Bronchial epithelial cell (primary cell): Measurements from ENCODE around the gene LEF1. TPM values are rescaled to one million over a fixed set of nuclear protein-coding genes. Genes with fewer than 3 reads are reported as not detected.

Source experiments
- DNase-seq: peaks from one replicate; pipeline ENCODE4 v3.0.0-alpha.2; 2010; ENCODE audit warnings: low read depth
- FAIRE-seq: peaks from 2 replicates; lab custom pipeline; 2011; peaks lifted over from hg19 to GRCh38; lab: Jason Lieb, UNC
- H3K27me3 ChIP-seq: 2 replicates; pipeline ENCODE4 v1.5.1; 2011; ENCODE audit warnings: low read length; ENCODE audit not compliant: control insufficient read depth, insufficient read depth
- H3K36me3 ChIP-seq: 2 replicates; pipeline ENCODE4 v1.5.1; 2011; ENCODE audit warnings: low read length; ENCODE audit not compliant: control insufficient read depth, insufficient read depth
- H3K4me3 ChIP-seq: 2 replicates; pipeline ENCODE4 v1.5.1; 2011; ENCODE audit warnings: mild to moderate bottlenecking, low read depth, low read length, control low read depth
- total RNA-seq: library from RNA; depleted of rRNA; stranded (reverse); fragments of >200 nt; gene quantifications from 2 replicates; pipeline ENCODE4 v1.2.1, GENCODE V29; 2014
- TF ChIP-seq, protein P1 (sequence below): IDR thresholded peaks from 2 replicates; pipeline ENCODE4 v1.5.1; 2011; ENCODE audit warnings: mild to moderate bottlenecking, moderate library complexity, low read length, control low read depth, inconsistent platforms; ENCODE audit not compliant: insufficient read depth, severe bottlenecking

LEF1 gene
- total RNA-seq, 1 donor from 2014 or later, result not detected

DNA sequence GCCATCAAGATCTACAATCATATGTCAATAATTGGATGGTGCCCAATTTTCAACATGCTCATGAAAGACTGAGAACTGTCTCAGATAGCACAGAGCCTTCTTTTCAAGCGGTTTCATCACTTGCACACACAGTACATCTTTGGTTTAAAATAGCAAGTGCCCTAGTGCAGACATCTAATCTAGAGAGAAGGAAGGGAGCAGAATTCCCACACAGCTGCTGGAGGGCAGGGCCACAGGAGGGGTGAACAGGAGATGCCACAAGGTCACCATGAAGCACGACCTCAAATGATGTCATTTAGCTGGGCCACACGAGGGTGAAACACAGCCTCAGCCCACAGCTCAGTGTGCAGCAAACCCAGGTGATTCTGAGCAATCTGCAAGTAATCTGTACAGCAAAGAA lies 24.3 kb downstream of the LEF1 start:
- DNase-seq (no peak), FAIRE-seq (no peak)
- TF ChIP-seq, protein P1, sequence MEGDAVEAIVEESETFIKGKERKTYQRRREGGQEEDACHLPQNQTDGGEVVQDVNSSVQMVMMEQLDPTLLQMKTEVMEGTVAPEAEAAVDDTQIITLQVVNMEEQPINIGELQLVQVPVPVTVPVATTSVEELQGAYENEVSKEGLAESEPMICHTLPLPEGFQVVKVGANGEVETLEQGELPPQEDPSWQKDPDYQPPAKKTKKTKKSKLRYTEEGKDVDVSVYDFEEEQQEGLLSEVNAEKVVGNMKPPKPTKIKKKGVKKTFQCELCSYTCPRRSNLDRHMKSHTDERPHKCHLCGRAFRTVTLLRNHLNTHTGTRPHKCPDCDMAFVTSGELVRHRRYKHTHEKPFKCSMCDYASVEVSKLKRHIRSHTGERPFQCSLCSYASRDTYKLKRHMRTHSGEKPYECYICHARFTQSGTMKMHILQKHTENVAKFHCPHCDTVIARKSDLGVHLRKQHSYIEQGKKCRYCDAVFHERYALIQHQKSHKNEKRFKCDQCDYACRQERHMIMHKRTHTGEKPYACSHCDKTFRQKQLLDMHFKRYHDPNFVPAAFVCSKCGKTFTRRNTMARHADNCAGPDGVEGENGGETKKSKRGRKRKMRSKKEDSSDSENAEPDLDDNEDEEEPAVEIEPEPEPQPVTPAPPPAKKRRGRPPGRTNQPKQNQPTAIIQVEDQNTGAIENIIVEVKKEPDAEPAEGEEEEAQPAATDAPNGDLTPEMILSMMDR, result no peak
- H3K4me3 ChIP-seq, result no peak overlapping the region
- no peaks in the 10 kb centered on the region for H3K36me3 ChIP-seq
- peaks cover 4% of the 10 kb centered on the region for H3K27me3 ChIP-seq

DNA sequence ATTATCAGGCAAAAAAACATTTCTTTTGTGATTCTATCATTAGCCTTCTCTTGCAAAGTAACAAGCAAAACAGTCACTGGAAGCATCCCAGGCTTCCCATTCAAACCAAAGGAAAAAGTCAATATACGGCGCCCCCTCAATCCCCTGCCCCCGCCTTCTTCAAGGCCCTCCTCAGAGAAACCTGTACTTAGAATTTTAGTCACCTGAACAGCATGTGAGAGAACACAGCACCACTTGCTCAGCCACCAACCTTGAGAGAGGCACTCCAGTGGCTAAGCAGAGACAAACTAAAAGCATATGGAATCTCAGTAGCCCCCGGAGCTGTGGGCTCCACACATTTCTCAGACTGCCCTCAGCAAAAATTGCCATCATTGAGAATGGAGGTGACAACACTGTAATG lies 25.2 kb downstream of the LEF1 start:
- TF ChIP-seq, protein P1, result no peak
- Histone ChIP-seq H3K27me3 (peaks cover 4% of the 10 kb centered on the region), H3K4me3 (no peak overlapping the region), H3K36me3 (no peaks in the 10 kb centered on the region)
- DNase-seq, result no peak
- FAIRE-seq, result no peak

DNA sequence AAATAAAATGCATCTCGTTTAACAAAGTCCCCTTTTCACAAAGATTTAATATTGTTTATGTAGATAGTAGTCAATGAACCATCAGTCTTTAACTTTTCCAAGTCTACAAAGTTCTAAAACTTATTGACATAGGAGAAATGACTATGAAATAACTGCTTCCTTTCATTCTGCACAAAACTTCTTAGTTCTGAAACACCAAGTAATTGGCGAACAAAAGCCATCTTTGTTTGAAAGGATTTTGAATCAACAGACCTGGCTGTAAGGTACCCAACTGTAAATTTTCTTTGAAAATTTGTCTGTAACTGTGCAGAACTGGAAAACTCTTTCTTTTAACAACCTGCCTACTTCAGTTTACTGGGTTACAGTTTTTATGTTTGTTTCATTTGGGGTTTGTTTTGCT lies 25.9 kb downstream of the LEF1 start:
- no peak overlapping the region for H3K4me3 ChIP-seq
- TF ChIP-seq, protein P1, result no peak
- no peaks in the 10 kb centered on the region for H3K36me3 ChIP-seq
- H3K27me3 ChIP-seq, result peaks cover 4% of the 10 kb centered on the region
- FAIRE-seq (no peak), DNase-seq (no peak)

DNA sequence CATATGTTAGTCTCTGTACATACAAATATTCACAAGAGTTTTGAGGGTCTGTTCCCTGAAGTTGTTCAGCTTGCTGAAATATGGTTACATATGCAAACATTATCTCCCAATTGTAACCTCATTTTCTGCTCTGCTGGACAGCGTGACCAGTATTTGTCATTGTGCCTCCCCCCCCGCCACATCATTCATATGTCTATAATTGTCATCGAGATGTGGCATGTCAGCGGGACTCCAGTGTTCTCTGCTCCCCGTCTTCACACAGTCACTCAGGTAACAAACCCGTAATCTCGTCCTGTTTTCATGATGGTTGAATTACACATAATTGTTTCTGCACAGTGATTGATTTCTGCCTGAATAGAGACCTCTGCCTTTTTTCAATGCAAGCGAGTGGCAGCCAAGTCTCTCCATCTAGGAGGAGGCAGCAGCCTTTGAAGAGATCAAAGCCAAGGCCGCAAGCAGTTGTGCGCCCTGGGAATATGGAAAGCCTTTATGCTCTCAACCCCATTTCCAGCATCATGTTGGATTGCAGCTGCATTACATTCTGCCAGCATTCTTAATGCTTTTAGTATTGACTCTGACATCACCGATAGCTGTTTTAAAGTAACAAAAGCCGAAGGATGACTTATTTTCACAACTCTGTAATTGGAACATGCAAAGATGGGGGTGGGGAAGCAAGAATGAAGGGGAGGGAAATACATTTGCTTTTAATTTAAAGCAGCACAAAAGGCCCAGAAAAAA lies 27.4 kb downstream of the LEF1 start:
- TF ChIP-seq, protein P1, result no peak
- DNase-seq (no peak), FAIRE-seq (no peak)
- no peaks in the 10 kb centered on the region for H3K36me3 ChIP-seq
- peaks cover 4% of the 10 kb centered on the region for H3K27me3 ChIP-seq
- H3K4me3 ChIP-seq, result no peak overlapping the region

DNA sequence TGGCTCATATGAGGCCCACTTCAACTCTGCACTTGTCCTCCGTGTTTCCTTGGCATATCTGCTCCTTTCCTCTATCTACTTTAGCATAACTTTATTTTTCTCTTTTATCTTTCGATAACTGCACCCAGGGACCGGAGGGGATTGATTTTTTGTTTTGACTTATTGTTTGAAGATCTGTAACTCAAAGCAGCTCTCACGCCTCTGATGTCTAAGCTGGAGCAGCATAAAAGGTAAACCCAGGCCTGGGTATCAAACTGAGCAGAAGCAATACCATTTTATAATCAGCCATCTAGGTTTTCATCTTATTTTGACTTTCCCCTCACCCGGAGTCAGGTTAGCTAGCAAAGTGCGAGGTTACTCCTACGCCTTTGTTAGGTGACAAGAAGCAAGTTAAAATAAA lies 28.4 kb downstream of the LEF1 start:
- Histone ChIP-seq H3K27me3 (peaks cover 2% of the 10 kb centered on the region), H3K36me3 (no peaks in the 10 kb centered on the region), H3K4me3 (no peak overlapping the region)
- no peak for DNase-seq
- TF ChIP-seq, protein P1, result no peak
- no peak for FAIRE-seq

DNA sequence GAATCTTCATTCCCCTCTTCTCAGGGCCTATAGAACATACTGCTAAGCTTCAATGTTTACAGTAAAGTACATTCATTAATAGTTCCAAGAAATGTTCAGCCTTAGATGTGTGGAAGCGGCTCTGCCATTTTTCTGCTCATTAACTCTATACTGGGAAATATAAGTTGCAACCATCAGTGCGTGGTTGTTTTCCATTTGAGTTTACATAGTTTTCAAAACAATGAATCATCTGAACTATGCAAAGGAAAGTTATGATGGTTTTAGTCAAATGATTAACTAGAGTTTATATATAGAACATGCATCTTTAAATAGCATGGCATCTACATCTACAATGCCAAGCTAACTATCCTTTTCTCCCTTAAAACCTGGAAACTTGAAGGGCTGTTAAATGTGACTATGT lies 29.6 kb downstream of the LEF1 start:
- Histone ChIP-seq H3K36me3 (no peaks in the 10 kb centered on the region), H3K27me3 (peaks cover 2% of the 10 kb centered on the region), H3K4me3 (no peak overlapping the region)
- no peak for FAIRE-seq
- TF ChIP-seq, protein P1, result no peak
- DNase-seq, result no peak
